SK-N-SH (cell line): ENCODE results near the gene FOXF1. TPM values are rescaled to one million over a fixed set of nuclear protein-coding genes. Genes with fewer than 3 reads are reported as not detected.

Experiments used
- CTCF ChIA-PET: fragments of 300-600, 350-600 bp; formaldehyde crosslinking; extraction: SDS; loops from one replicate; lab custom pipeline; 2021; lab: Yijun Ruan, JAX
- POLR2A ChIA-PET: fragments of 350-600 bp; sonication (Branson Sonifier 250); formaldehyde crosslinking; extraction: SDS; loops from one replicate; lab custom pipeline; 2020; ENCODE audit warnings: antibody characterized with exemption, inconsistent platforms; lab: Yijun Ruan, JAX
- DNase-seq: peaks from one replicate; pipeline ENCODE4 v3.0.0; 2012
- H2AFZ ChIP-seq: fragments of 200-600 bp; sonication (generic); 2 replicates; pipeline ENCODE4 v1.8.1; 2016; ENCODE audit warnings: antibody characterized with exemption, mild to moderate bottlenecking, low read depth
- H3F3A ChIP-seq: fragments of 200-600 bp; sonication (generic); replicated peaks from 2 replicates; pipeline ENCODE3; 2016; ENCODE audit warnings: antibody characterized with exemption, mild to moderate bottlenecking; ENCODE audit not compliant: insufficient read depth
- H3K27ac ChIP-seq, 2 experiments: fragments of 200-500 bp in 1 of 2; fragments of 200-600 bp in 1 of 2; sonication (Bioruptor generic) in 1 of 2; sonication (generic), shearing (Covaris generic) in 1 of 2; 2 replicates each; pipeline versions ENCODE4 v1.5.1 to v1.6.1; 2014 to 2016; ENCODE audit warnings: low read depth in 2 of 2, inconsistent platforms in 1 of 2, low read length in 1 of 2, mild to moderate bottlenecking in 1 of 2, mixed read lengths in 1 of 2
- H3K27me3 ChIP-seq: fragments of 200-600 bp; sonication (generic), shearing (Covaris generic); 2 replicates; pipeline ENCODE4 v1.6.1; 2016; ENCODE audit warnings: mixed run types; ENCODE audit not compliant: insufficient read depth
- H3K36me3 ChIP-seq, 2 experiments: fragments of 200-500 bp in 1 of 2; fragments of 200-600 bp in 1 of 2; sonication (Bioruptor generic) in 1 of 2; sonication (generic) in 1 of 2; replicated peaks in 1 of 2; 2 replicates each; pipeline versions ENCODE3 to v1.5.1; 2014 to 2016; ENCODE audit warnings: low read length in 1 of 2, mild to moderate bottlenecking in 1 of 2; ENCODE audit not compliant: insufficient read depth in 2 of 2, control insufficient read depth in 1 of 2
- H3K4me1 ChIP-seq, 2 experiments: fragments of 200-500 bp in 1 of 2; fragments of 200-600 bp in 1 of 2; sonication (Bioruptor generic) in 1 of 2; sonication (generic), shearing (Covaris generic) in 1 of 2; 2 replicates each; pipeline versions ENCODE4 v1.5.1 to v1.6.1; 2014 to 2016; ENCODE audit warnings: low read depth in 1 of 2, low read length in 1 of 2, mixed run types in 1 of 2; ENCODE audit not compliant: insufficient read depth in 2 of 2, control insufficient read depth in 1 of 2
- H3K4me2 ChIP-seq: fragments of 200-600 bp; sonication (generic), shearing (Covaris generic); 2 replicates; pipeline ENCODE4 v1.6.1; 2017; ENCODE audit warnings: mixed run types
- H3K4me3 ChIP-seq, 2 experiments: fragments of 200-500 bp in 1 of 2; fragments of 200-600 bp in 1 of 2; sonication (Bioruptor generic) in 1 of 2; sonication (generic), shearing (Covaris generic) in 1 of 2; 2 replicates each; pipeline versions ENCODE4 v1.5.1 to v1.8.1; 2014 to 2016; ENCODE audit warnings: low read depth in 2 of 2, inconsistent platforms in 1 of 2, low read length in 1 of 2, mild to moderate bottlenecking in 1 of 2, mixed read lengths in 1 of 2, moderate library complexity in 1 of 2
- H3K79me2 ChIP-seq: fragments of 200-600 bp; sonication (generic); 2 replicates; pipeline ENCODE4 v1.8.1; 2017; ENCODE audit warnings: mild to moderate bottlenecking; ENCODE audit not compliant: insufficient read depth
- H3K9ac ChIP-seq: fragments of 200-600 bp; sonication (generic); 2 replicates; pipeline ENCODE4 v1.6.1; 2017; ENCODE audit warnings: mixed run types
- H3K9me2 ChIP-seq: fragments of 200-600 bp; sonication (generic); 2 replicates; pipeline ENCODE4 v1.6.1; 2017; ENCODE audit warnings: mixed run types
- H3K9me3 ChIP-seq: fragments of 200-600 bp; sonication (generic); 2 replicates; pipeline ENCODE4 v1.6.1; 2017; ENCODE audit warnings: mixed run types, mild to moderate bottlenecking, moderate library complexity
- H4K20me1 ChIP-seq: fragments of 200-600 bp; sonication (generic); 2 replicates; pipeline ENCODE4 v1.6.1; 2017; ENCODE audit warnings: mild to moderate bottlenecking, mixed run types; ENCODE audit not compliant: insufficient read depth
- CTCF ChIP-seq: fragments of 200-600 bp; sonication (generic); IDR thresholded peaks from 2 replicates; pipeline ENCODE4 v1.6.1; 2017; ENCODE audit warnings: antibody characterized with exemption, mild to moderate bottlenecking, moderate library complexity
- FOSL2 ChIP-seq: IDR thresholded peaks from 2 replicates; pipeline ENCODE4 v1.4.0; 2012; ENCODE audit warnings: low read depth, mild to moderate bottlenecking, moderate library complexity, borderline replicate concordance
- GABPA ChIP-seq: IDR thresholded peaks from 2 replicates; pipeline ENCODE4 v1.4.0; 2012; ENCODE audit warnings: low read depth, mild to moderate bottlenecking
- IRF3 ChIP-seq: fragments of 150-350 bp; IDR thresholded peaks from 2 replicates; pipeline ENCODE4 v1.6.1; 2016; ENCODE audit warnings: mild to moderate bottlenecking, low read depth, low read length
- JUND ChIP-seq: IDR thresholded peaks from 2 replicates; pipeline ENCODE4 v1.4.0; 2012
- MAX ChIP-seq: IDR thresholded peaks from 2 replicates; pipeline ENCODE4 v1.4.0; 2012; ENCODE audit warnings: low read depth
- MEF2A ChIP-seq: IDR thresholded peaks from 2 replicates; pipeline ENCODE4 v1.4.0; 2012; ENCODE audit warnings: low read depth, borderline replicate concordance
- MXI1 ChIP-seq: IDR thresholded peaks from 2 replicates; pipeline ENCODE4 v1.6.1; 2012; ENCODE audit warnings: mild to moderate bottlenecking, low read depth, low read length, improper control_type of control experiment
- NRF1 ChIP-seq: IDR thresholded peaks from 2 replicates; pipeline ENCODE4 v1.6.1; 2012; ENCODE audit warnings: low read depth, mild to moderate bottlenecking, low read length
- POLR2AphosphoS5 ChIP-seq: IDR thresholded peaks from 2 replicates; pipeline ENCODE4 v1.6.1; 2012; ENCODE audit warnings: low read depth, low read length
- RAD21 ChIP-seq: IDR thresholded peaks from 2 replicates; pipeline ENCODE4 v1.6.1; 2012; ENCODE audit warnings: mild to moderate bottlenecking, low read length
- RCOR1 ChIP-seq: fragments of 150-350 bp; IDR thresholded peaks from 2 replicates; pipeline ENCODE4 v1.6.1; 2017; ENCODE audit warnings: antibody characterized with exemption, low read length
- RFX5 ChIP-seq: IDR thresholded peaks from 2 replicates; pipeline ENCODE4 v1.6.1; 2012; ENCODE audit warnings: mild to moderate bottlenecking, improper control_type of control experiment, low read length
- SMC3 ChIP-seq: IDR thresholded peaks from 2 replicates; pipeline ENCODE4 v1.6.1; 2012; ENCODE audit warnings: low read depth, low read length, improper control_type of control experiment
- TAF1 ChIP-seq: IDR thresholded peaks from 2 replicates; pipeline ENCODE4 v1.6.1; 2012; ENCODE audit warnings: low read depth, mild to moderate bottlenecking, low read length, moderate library complexity, borderline replicate concordance
- TCF12 ChIP-seq: IDR thresholded peaks from 2 replicates; pipeline ENCODE4 v1.4.0; 2012
- TEAD4 ChIP-seq: IDR thresholded peaks from 2 replicates; pipeline ENCODE4 v1.4.0; 2012; ENCODE audit warnings: mild to moderate bottlenecking, borderline replicate concordance; ENCODE audit not compliant: insufficient read depth
- USF1 ChIP-seq: IDR thresholded peaks from 2 replicates; pipeline ENCODE4 v1.4.0; 2012; ENCODE audit warnings: low read depth, borderline replicate concordance
- USF2 ChIP-seq: fragments of 150-350 bp; IDR thresholded peaks from 2 replicates; pipeline ENCODE4 v1.6.1; 2017; ENCODE audit warnings: antibody characterized with exemption, low read length, low read depth, borderline replicate concordance
- WGBS: methylation state at CpG from one replicate; pipeline ENCODE4 v1.1.6; 2017; ENCODE audit warnings: low lambda C conversion rate; 5-methylcytosine and 5-hydroxymethylcytosine counted together
- polyA plus RNA-seq, 3 experiments: library from polyadenylated mRNA; depleted of rRNA; stranded (reverse); fragments of >200 nt; gene quantifications; 2 replicates each; pipeline ENCODE4 v1.2.3, GENCODE V29; 2012

Gene FOXF1
- polyA plus RNA-seq, 1 of the 3 experiments (the other 2 are of a cell fraction) = 0.02 TPM

- Histone ChIP-seq H3K27me3 (no peaks in the 10 kb centered on the region), H3K4me2 (no peak overlapping the region), H3K9ac (no peak overlapping the region), H3K36me3 (peaks cover 18 to 70% of the 10 kb centered on the region in 2 experiments), H3K9me3 (no peaks in the 10 kb centered on the region), H2AFZ (no peak overlapping the region), H3K4me3 (no peak overlapping the region), H3K4me1 (no peaks in the 10 kb centered on the region), H3K79me2 (no peaks in the 10 kb centered on the region), H4K20me1 (no peaks in the 10 kb centered on the region), H3F3A (peaks cover 1% of the 10 kb centered on the region), H3K9me2 (no peaks in the 10 kb centered on the region), H3K27ac (no peak overlapping the region)
- ChIA-PET POLR2A (no interaction called here), CTCF (interaction anchor here (0.6 to 1.1 kb wide), 3 partner anchors 23 to 759 kb away, joined by 3 read pairs; no protein-coding TSS in a partner anchor)
- no peak for DNase-seq
- 94% methylated on average over 18 of the region's 21 CpGs for WGBS
- TF ChIP-seq MXI1 = no peak
- TF ChIP-seq RCOR1 = no peak
- no peak for TF ChIP-seq TAF1
- TF ChIP-seq TEAD4 = no peak
- TF ChIP-seq MEF2A = no peak
- no peak for TF ChIP-seq CTCF
- TF ChIP-seq IRF3 = no peak
- TF ChIP-seq RFX5 = no peak
- TF ChIP-seq SMC3 = no peak
- no peak for TF ChIP-seq USF1
- no peak for TF ChIP-seq MAX
- no peak for TF ChIP-seq FOSL2
- no peak for TF ChIP-seq NRF1
- TF ChIP-seq JUND = no peak
- TF ChIP-seq RAD21 = no peak
- no peak for TF ChIP-seq USF2
- TF ChIP-seq POLR2AphosphoS5 = no peak
- TF ChIP-seq GABPA = no peak
- TF ChIP-seq TCF12 = no peak
Measured at GRCh38 chr16:86542756-86543750, 32.7 kb downstream of the FOXF1 start.
